Vagina (tissue), 2 donors: ENCODE results near the gene CRTC3. TPM values are rescaled to one million over a fixed set of nuclear protein-coding genes. Genes with fewer than 3 reads are reported as not detected.
"Not testable (repeated sequence)": the region's sequence is repeated elsewhere in the genome, so short reads cannot be mapped to it uniquely, and the experiment has no call there.

Experiments used
- DNase-seq, 2 donors: peaks; one replicate each; pipeline ENCODE4 v3.0.0-alpha.2; 2017; ENCODE audit errors: extremely low spot score in 2 of 2
- H3K27ac ChIP-seq: fragments of 200-600 bp; sonication (generic); one replicate; pipeline ENCODE4 v1.5.1; 2019
- H3K27me3 ChIP-seq: fragments of 200-600 bp; sonication (generic); one replicate; pipeline ENCODE4 v1.5.1; 2019
- H3K36me3 ChIP-seq, 2 donors: fragments of 200-600 bp; sonication (generic); one replicate each; pipeline ENCODE4 v1.5.1; 2017 to 2019
- H3K4me1 ChIP-seq: fragments of 200-600 bp; sonication (generic); one replicate; pipeline ENCODE4 v1.5.1; 2019
- H3K4me3 ChIP-seq, 2 donors: fragments of 200-600 bp; sonication (generic); 1 replicate in 1 of 2; 2 replicates in 1 of 2; pipeline ENCODE4 v1.5.1; 2016 to 2019
- H3K9me3 ChIP-seq: fragments of 200-600 bp; sonication (generic); one replicate; pipeline ENCODE4 v1.5.1; 2019
- CTCF ChIP-seq, 3 experiments: fragments of 450-650 bp in 2 of 3; fragments of 200-600 bp in 1 of 3; sonication (generic) in 1 of 3; IDR thresholded peaks; one replicate each; pipeline ENCODE4 v1.5.1; 2017 to 2019; ENCODE audit warnings: antibody characterized with exemption in 3 of 3, mild to moderate bottlenecking in 2 of 3, moderate library complexity in 2 of 3
- POLR2A ChIP-seq, 2 donors: fragments of 450-650 bp; IDR thresholded peaks; one replicate each; pipeline ENCODE4 v1.6.1; 2017; ENCODE audit warnings: antibody characterized with exemption in 2 of 2, mild to moderate bottlenecking in 2 of 2, moderate library complexity in 2 of 2
- POLR2AphosphoS5 ChIP-seq, 2 donors: sonication (generic); formaldehyde crosslinking; IDR thresholded peaks; one replicate each; pipeline ENCODE4 v1.9.0; 2017; ENCODE audit warnings: antibody characterized with exemption in 2 of 2, mild to moderate bottlenecking in 2 of 2, low read depth in 1 of 2; ENCODE audit not compliant: insufficient read depth in 1 of 2
- intact Hi-C: fragments of 100-400 bp; cut with DNase I; formaldehyde crosslinking; loops from one replicate; pipeline ENCODE4 v1.15.1; 2023
- total RNA-seq: library from RNA; depleted of rRNA; stranded (reverse); fragments of >200 nt; gene quantifications from one replicate; pipeline ENCODE4 v1.2.3, GENCODE V29; 2016

CRTC3 gene
- total RNA-seq, 1 donor from 2014 or later: 43.5 TPM

DNA sequence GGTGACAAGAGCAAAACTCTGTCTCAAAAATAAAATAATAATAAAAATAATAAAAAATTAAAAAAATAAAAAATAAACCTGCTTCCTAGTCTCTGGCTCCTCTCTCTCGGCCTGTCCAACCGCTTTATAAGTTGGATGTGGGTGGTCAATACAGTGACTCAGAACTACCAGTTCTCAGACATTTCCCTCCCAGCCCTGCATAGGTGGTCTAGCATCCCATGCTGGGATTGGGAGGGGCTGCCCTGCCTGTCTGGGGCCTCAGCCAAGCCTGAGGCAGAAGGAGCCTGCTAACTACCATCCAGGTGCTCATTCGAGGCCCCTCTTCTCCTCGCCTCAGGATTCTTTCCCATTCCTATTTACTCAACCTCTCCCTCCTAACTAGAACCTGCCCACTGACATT is 154.2 kb downstream of the CRTC3 start:
- no peak for DNase-seq
- no peak overlapping the region for H3K27ac ChIP-seq
- H3K4me1 ChIP-seq: peaks cover 13% of the 10 kb centered on the region
- H3K9me3 ChIP-seq: no peaks in the 10 kb centered on the region
- no peaks in the 10 kb centered on the region for H3K27me3 ChIP-seq
- no peaks in the 10 kb centered on the region for H3K36me3 ChIP-seq
- no peak for TF ChIP-seq POLR2A (IDR thresholded peaks at IDR 0.05)
- intact Hi-C loops: no loop called here
- H3K4me3 ChIP-seq: no peak overlapping the region

- Histone ChIP-seq H3K27ac (no peak overlapping the region), H3K4me3 (no peak overlapping the region), H3K9me3 (no peaks in the 10 kb centered on the region), H3K36me3 (no peaks in the 10 kb centered on the region), H3K4me1 (peaks cover 13% of the 10 kb centered on the region), H3K27me3 (no peaks in the 10 kb centered on the region)
- intact Hi-C loops: no loop called here
- TF ChIP-seq CTCF (IDR thresholded peaks at IDR 0.05): no peak
- no peak for TF ChIP-seq POLR2A (IDR thresholded peaks at IDR 0.05)
- TF ChIP-seq POLR2AphosphoS5 (IDR thresholded peaks at IDR 0.05; ENCODE audit: insufficient read depth in 1 of 2, low read depth in 1 of 2): no peak
- no peak for DNase-seq
These were observed 154.6 kb downstream of the CRTC3 start for GRCh38 chr15:90684281-90684680.

GRCh38 chr15:90685591-90686434 is 156.1 kb downstream of the CRTC3 start:
- no peaks in the 10 kb centered on the region for H3K27me3 ChIP-seq
- DNase-seq: no peak
- intact Hi-C loops: no loop called here
- no peaks in the 10 kb centered on the region for H3K36me3 ChIP-seq
- no peaks in the 10 kb centered on the region for H3K9me3 ChIP-seq
- no peak for TF ChIP-seq POLR2AphosphoS5 (IDR thresholded peaks at IDR 0.05; ENCODE audit: insufficient read depth in 1 of 2, low read depth in 1 of 2)
- TF ChIP-seq POLR2A (IDR thresholded peaks at IDR 0.05): no peak
- no peak for TF ChIP-seq CTCF (IDR thresholded peaks at IDR 0.05)
- peaks cover 4% of the 10 kb centered on the region for H3K4me1 ChIP-seq
- H3K27ac ChIP-seq: no peak overlapping the region
- no peak overlapping the region for H3K4me3 ChIP-seq

- H3K27ac ChIP-seq: no peak overlapping the region
- DNase-seq: no peak
- H3K36me3 ChIP-seq: no peaks in the 10 kb centered on the region
- H3K27me3 ChIP-seq: no peaks in the 10 kb centered on the region
- intact Hi-C loops: no loop called here
- H3K4me1 ChIP-seq: no peaks in the 10 kb centered on the region
- TF ChIP-seq POLR2AphosphoS5 (IDR thresholded peaks at IDR 0.05; ENCODE audit: insufficient read depth in 1 of 2, low read depth in 1 of 2) (no peak), POLR2A (IDR thresholded peaks at IDR 0.05) (no peak), CTCF (IDR thresholded peaks at IDR 0.05) (no peak)
- no peak overlapping the region for H3K4me3 ChIP-seq
- no peaks in the 10 kb centered on the region for H3K9me3 ChIP-seq
These were observed 156.9 kb downstream of the CRTC3 start for GRCh38 chr15:90686435-90687218.

DNA sequence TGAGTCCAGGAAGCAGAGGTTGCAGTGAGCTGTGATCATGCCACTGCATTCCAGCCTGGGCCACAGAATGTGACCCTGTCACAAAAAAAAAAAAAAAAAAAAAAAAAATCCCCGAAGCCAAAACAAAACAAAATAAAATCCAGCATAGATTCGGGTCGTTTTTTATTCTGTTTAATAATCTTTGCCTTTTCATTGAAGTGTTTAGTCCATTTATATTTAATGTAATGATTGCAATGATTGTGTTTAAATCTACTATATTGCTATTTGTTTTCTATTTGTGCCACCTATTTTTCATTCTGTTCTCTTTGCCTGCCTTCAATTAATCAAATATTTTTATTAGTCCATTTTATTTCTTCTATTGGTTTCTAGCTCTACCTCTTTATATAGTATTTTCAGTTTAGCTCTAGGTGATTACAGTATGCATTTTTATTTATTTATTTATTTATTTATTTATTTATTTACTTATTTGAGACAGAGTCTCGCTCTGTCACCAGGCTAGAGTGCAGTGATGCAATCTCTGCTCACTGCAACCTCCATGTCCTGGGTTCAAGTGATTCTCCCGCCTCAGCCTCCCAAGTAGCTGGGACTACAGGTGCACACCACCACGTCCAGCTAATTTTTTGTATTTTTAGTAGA is 159.7 kb downstream of the CRTC3 start:
- H3K27ac ChIP-seq, H3K4me3 ChIP-seq, H3K9me3 ChIP-seq, H3K27me3 ChIP-seq, H3K4me1 ChIP-seq, intact Hi-C loops, H3K36me3 ChIP-seq, DNase-seq: not testable (repeated sequence)
